ENCODE results near the gene CCDC92B. TPM values are rescaled to one million over a fixed set of nuclear protein-coding genes. Genes with fewer than 3 reads are reported as not detected.

The CCDC92B gene
- total and polyA plus RNA-seq, 2 experiments from 2014 or later, result not detected

DNA sequence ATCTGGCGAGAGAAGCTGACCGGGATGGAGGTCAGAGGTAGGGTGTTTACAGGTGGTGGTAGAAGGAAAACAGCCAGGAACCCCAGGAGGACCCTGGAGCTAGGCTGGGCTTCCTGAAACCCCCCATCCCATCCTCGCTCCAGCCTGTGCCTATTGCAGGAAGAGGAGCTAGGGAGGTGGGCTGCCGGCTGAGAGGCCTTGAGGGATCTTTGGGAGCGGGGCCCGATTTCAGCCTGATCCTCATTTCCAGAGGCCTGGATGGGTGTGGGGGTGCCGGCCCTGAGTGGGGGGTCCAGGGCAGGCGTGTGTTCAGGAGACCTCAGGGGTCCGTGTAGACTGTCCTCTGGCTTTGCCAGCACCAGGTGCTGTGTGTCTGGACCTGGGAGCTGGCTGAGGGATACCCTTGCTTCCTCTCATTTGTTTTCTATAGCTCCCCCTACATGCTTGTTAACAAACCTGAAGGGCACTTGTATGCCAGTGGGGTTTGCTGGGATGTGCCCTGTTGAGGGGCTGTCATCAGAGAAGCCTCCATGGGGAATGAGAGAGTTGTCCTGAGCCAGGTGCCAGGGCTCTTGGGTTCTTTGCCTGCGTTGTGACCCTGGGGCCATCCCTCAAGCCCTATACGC lies 27.9 kb upstream of the CCDC92B start:
- Histone ChIP-seq H3K4me2 (ENCODE audit: unreplicated experiment) (no peak overlapping the region), H3K9me2 (ENCODE audit: insufficient read depth) (no peaks in the 10 kb centered on the region), H3K36me3 (ENCODE audit: low read depth) (no peaks in the 10 kb centered on the region), H2AFZ (no peak overlapping the region), H3K27ac (no peak overlapping the region), H3K27me3 (replicated peaks; ENCODE audit: insufficient read depth) (peaks cover 31% of the 10 kb centered on the region), H3K79me2 (ENCODE audit: insufficient read depth) (no peaks in the 10 kb centered on the region), H3F3A (ENCODE audit: insufficient read depth) (no peaks in the 10 kb centered on the region), H3K4me1 (ENCODE audit: insufficient read depth) (no peaks in the 10 kb centered on the region), H3K4me3 (no peak overlapping the region), H3K9ac (no peak overlapping the region), H4K20me1 (ENCODE audit: insufficient read depth) (no peaks in the 10 kb centered on the region), H3K9me3 (ENCODE audit: low read depth) (no peaks in the 10 kb centered on the region)
- 19 to 20% methylated on average over 11 of the region's 11 CpGs for WGBS, 2 experiments (ENCODE audit: low coverage in 1 of 2, low lambda C conversion rate in 2 of 2, missing lambda C conversion rate in 2 of 2)
- in situ Hi-C loops (cut with MboI), result no loop called here
- TF ChIP-seq EZH2 (IDR thresholded peaks at IDR 0.05; ENCODE audit: insufficient read depth, poor library complexity, severe bottlenecking), result peak; percentile 95
- TF ChIP-seq EZH2phosphoT487 (IDR thresholded peaks at IDR 0.05; ENCODE audit: insufficient read depth, low read depth), result 0 out of 2 replicates have a peak, but pooled peaks have one; percentile 32
- DNase-seq, result no peak

GRCh38 chr17:2776589-2777241 lies 27.3 kb upstream of the CCDC92B start:
- in situ Hi-C loops (cut with MboI), result no loop called here
- DNase-seq, result peak; percentile 11
- H2AFZ ChIP-seq, result no peak overlapping the region
- H3K27me3 ChIP-seq (replicated peaks; ENCODE audit: insufficient read depth), result peaks cover 31% of the 10 kb centered on the region
- 2 to 3% methylated on average over 33 to 69 of the region's 80 CpGs for WGBS, 2 experiments (ENCODE audit: low coverage in 1 of 2, low lambda C conversion rate in 2 of 2, missing lambda C conversion rate in 2 of 2)
- H3K4me3 ChIP-seq, result no peak overlapping the region
- TF ChIP-seq EZH2phosphoT487 (IDR thresholded peaks at IDR 0.05; ENCODE audit: insufficient read depth, low read depth) (no peak), EZH2 (IDR thresholded peaks at IDR 0.05; ENCODE audit: insufficient read depth, poor library complexity, severe bottlenecking) (no peak)
- H3K27ac ChIP-seq, result no peak overlapping the region
- no peaks in the 10 kb centered on the region for H3K9me2 ChIP-seq (ENCODE audit: insufficient read depth)
- H3F3A ChIP-seq (ENCODE audit: insufficient read depth), result no peaks in the 10 kb centered on the region
- no peaks in the 10 kb centered on the region for H3K79me2 ChIP-seq (ENCODE audit: insufficient read depth)
- no peaks in the 10 kb centered on the region for H4K20me1 ChIP-seq (ENCODE audit: insufficient read depth)
- no peaks in the 10 kb centered on the region for H3K9me3 ChIP-seq (ENCODE audit: low read depth)
- H3K36me3 ChIP-seq (ENCODE audit: low read depth), result no peaks in the 10 kb centered on the region
- no peaks in the 10 kb centered on the region for H3K4me1 ChIP-seq (ENCODE audit: insufficient read depth)
- H3K4me2 ChIP-seq (ENCODE audit: unreplicated experiment), result no peak overlapping the region
- no peak overlapping the region for H3K9ac ChIP-seq

DNA sequence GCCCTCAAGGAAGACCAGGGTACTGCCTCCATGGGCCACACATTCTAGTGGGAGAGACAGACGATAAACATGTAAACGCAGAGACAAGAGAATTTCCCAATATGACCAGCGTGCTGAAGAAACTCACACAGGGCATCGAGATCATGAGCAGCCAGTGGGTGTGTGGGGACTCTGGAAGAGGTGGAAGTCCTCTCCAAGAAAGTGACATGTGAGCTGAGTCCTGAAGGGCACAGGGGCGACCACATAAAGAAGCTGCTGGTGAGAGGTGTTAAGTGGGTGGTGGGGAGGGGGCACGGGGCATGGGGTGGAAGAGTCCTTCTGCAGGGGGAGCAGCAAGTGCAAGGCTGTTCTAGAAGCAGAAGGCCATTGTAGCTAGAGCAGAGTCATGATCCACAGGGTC lies 25.8 kb upstream of the CCDC92B start:
- Histone ChIP-seq H3K27me3 (replicated peaks; ENCODE audit: insufficient read depth) (peaks cover 33% of the 10 kb centered on the region), H3K79me2 (ENCODE audit: insufficient read depth) (no peaks in the 10 kb centered on the region), H3K9me3 (ENCODE audit: low read depth) (no peaks in the 10 kb centered on the region), H3K4me2 (ENCODE audit: unreplicated experiment) (no peak overlapping the region), H3K4me1 (ENCODE audit: insufficient read depth) (no peaks in the 10 kb centered on the region), H3K9me2 (ENCODE audit: insufficient read depth) (no peaks in the 10 kb centered on the region), H3F3A (ENCODE audit: insufficient read depth) (no peaks in the 10 kb centered on the region), H3K9ac (no peak overlapping the region), H2AFZ (no peak overlapping the region), H4K20me1 (ENCODE audit: insufficient read depth) (no peaks in the 10 kb centered on the region), H3K36me3 (ENCODE audit: low read depth) (no peaks in the 10 kb centered on the region), H3K4me3 (no peak overlapping the region), H3K27ac (no peak overlapping the region)
- DNase-seq, result no peak
- in situ Hi-C loops (cut with MboI), result no loop called here
- TF ChIP-seq EZH2 (IDR thresholded peaks at IDR 0.05; ENCODE audit: insufficient read depth, poor library complexity, severe bottlenecking) (no peak), EZH2phosphoT487 (IDR thresholded peaks at IDR 0.05; ENCODE audit: insufficient read depth, low read depth) (no peak)
- WGBS, 2 experiments (ENCODE audit: low coverage in 1 of 2, low lambda C conversion rate in 2 of 2, missing lambda C conversion rate in 2 of 2), result 71 to 74% methylated on average over 6 of the region's 6 CpGs

DNA sequence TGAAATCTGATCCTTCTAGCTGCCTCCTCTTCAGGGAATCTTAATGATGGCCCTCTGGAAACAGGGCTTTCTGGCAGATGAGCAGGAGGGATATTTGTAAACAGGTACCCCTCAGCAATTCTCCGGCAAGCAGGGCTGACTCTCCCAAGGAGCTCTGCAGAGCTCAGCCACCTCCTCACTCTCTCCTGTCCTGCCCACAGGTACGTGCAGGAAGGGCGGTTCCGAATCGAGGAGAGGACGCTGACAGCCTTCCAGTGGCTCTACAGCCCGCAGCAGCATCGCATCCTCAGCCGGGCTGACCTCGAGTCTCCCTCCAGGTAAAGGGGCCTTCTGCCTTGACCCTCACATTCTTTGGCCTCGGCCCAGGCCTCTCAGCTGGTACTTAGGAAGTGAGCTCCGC lies 20.7 kb upstream of the CCDC92B start:
- no peak overlapping the region for H2AFZ ChIP-seq
- peaks cover 12% of the 10 kb centered on the region; the same call in 1 of the 2 replicates for H3K27me3 ChIP-seq (replicated peaks; ENCODE audit: insufficient read depth)
- no peak overlapping the region for H3K4me2 ChIP-seq (ENCODE audit: unreplicated experiment)
- no peak for DNase-seq
- H4K20me1 ChIP-seq (ENCODE audit: insufficient read depth), result no peaks in the 10 kb centered on the region
- no peaks in the 10 kb centered on the region for H3K9me2 ChIP-seq (ENCODE audit: insufficient read depth)
- no peak overlapping the region for H3K9ac ChIP-seq
- TF ChIP-seq EZH2phosphoT487 (IDR thresholded peaks at IDR 0.05; ENCODE audit: insufficient read depth, low read depth) (no peak), EZH2 (IDR thresholded peaks at IDR 0.05; ENCODE audit: insufficient read depth, poor library complexity, severe bottlenecking) (no peak)
- H3K36me3 ChIP-seq (ENCODE audit: low read depth), result no peaks in the 10 kb centered on the region
- no peaks in the 10 kb centered on the region for H3K4me1 ChIP-seq (ENCODE audit: insufficient read depth)
- in situ Hi-C loops (cut with MboI), result no loop called here
- H3F3A ChIP-seq (ENCODE audit: insufficient read depth), result no peaks in the 10 kb centered on the region
- H3K4me3 ChIP-seq, result no peak overlapping the region
- 38 to 41% methylated on average over 11 to 12 of the region's 12 CpGs for WGBS, 2 experiments (ENCODE audit: low coverage in 1 of 2, low lambda C conversion rate in 2 of 2, missing lambda C conversion rate in 2 of 2)
- no peaks in the 10 kb centered on the region for H3K9me3 ChIP-seq (ENCODE audit: low read depth)
- H3K27ac ChIP-seq, result no peak overlapping the region
- H3K79me2 ChIP-seq (ENCODE audit: insufficient read depth), result no peaks in the 10 kb centered on the region
